Stimulated activated effector memory CD8-positive, alpha-beta T cell treated with anti-CD3 and anti-CD28 coated beads, Interleukin-12 subunit alpha, Interleukin-12 subunit beta, amount 100 ng/mL, for 72 hours (primary cell): ENCODE results near the gene HIPK1.
A peak's percentile ranks its signal among the peaks of the same experiment; 100 is the strongest.

Experiments
- ATAC-seq: fragments of 150-1000 bp; cut with Tn5 transposase; 2 replicates; pipeline ENCODE4 v1.10.0; 2021
- DNase-seq, 2 donors: peaks; one replicate each; pipeline ENCODE4 v3.0.0; 2021 to 2022; ENCODE audit warnings: low spot score in 2 of 2
- H3K27ac Mint-ChIP-seq: one replicate; pipeline ENCODE4 v1.8.0; 2022; ENCODE audit warnings: mild to moderate bottlenecking, mixed read lengths
- H3K36me3 Mint-ChIP-seq: one replicate; pipeline ENCODE4 v1.8.0; 2022; ENCODE audit warnings: mild to moderate bottlenecking, mixed read lengths
- H3K4me1 Mint-ChIP-seq: one replicate; pipeline ENCODE4 v1.8.0; 2022; ENCODE audit warnings: mixed read lengths
- H3K4me3 Mint-ChIP-seq: one replicate; pipeline ENCODE4 v1.8.0; 2022; ENCODE audit warnings: mild to moderate bottlenecking, mixed read lengths
- H3K9me3 Mint-ChIP-seq: one replicate; pipeline ENCODE4 v1.8.0; 2022; ENCODE audit warnings: mixed read lengths

The HIPK1 gene

GRCh38 chr1:113928941-113929749 is at the start of gene HIPK1:
TSS of gene HIPK1 (plus strand) at chr1:113929324.
- Mint-ChIP-seq H3K4me1 (peaks cover 51% of the 10 kb centered on the region), H3K4me3 (peak within 1 kb of the TSS; percentile 91), H3K27ac (peak within 1 kb of the TSS; percentile 97), H3K9me3 (no peaks in the 10 kb centered on the region), H3K36me3 (peaks cover 33% of the 10 kb centered on the region)
- DNase-seq: peak; percentile 81 to 96
- ATAC-seq: peak; percentile 83

GRCh38 chr1:113879739-113880038 is 49.4 kb upstream of the HIPK1 start:
- H3K27ac Mint-ChIP-seq: peak overlapping the region; percentile 90

GRCh38 chr1:113881661-113882060 is 47.5 kb upstream of the HIPK1 start:
- H3K9me3 Mint-ChIP-seq: no peaks in the 10 kb centered on the region
- H3K4me3 Mint-ChIP-seq: no peak overlapping the region
- peak overlapping the region; percentile 90 for H3K27ac Mint-ChIP-seq
- no peaks in the 10 kb centered on the region for H3K36me3 Mint-ChIP-seq
- H3K4me1 Mint-ChIP-seq: peaks cover 24% of the 10 kb centered on the region
- DNase-seq (no peak), ATAC-seq (no peak)

More at GRCh38 chr1:113879739-113880038, 49.4 kb upstream of the HIPK1 start:
- Mint-ChIP-seq H3K4me1 (peaks cover 42% of the 10 kb centered on the region), H3K9me3 (no peaks in the 10 kb centered on the region), H3K4me3 (peak overlapping the region; percentile 51), H3K36me3 (no peaks in the 10 kb centered on the region)
- DNase-seq: no peak
- no peak for ATAC-seq

GRCh38 chr1:113886417-113887401 is 42.4 kb upstream of the HIPK1 start:
- peaks cover 6% of the 10 kb centered on the region for H3K36me3 Mint-ChIP-seq
- H3K4me1 Mint-ChIP-seq: peaks cover 7% of the 10 kb centered on the region
- no peak for DNase-seq
- no peak overlapping the region for H3K27ac Mint-ChIP-seq
- no peak for ATAC-seq
- no peak overlapping the region for H3K4me3 Mint-ChIP-seq
- H3K9me3 Mint-ChIP-seq: no peaks in the 10 kb centered on the region

GRCh38 chr1:113887402-113888175 is 41.5 kb upstream of the HIPK1 start, which contains the start of gene BCL2L15:
TSS of gene BCL2L15 (minus strand) at chr1:113887581. CDS start at chr1:113887375, 206 bp downstream.
- H3K4me3 Mint-ChIP-seq: no peak within 1 kb of the TSS

GRCh38 chr1:113890816-113891215 is 38.3 kb upstream of the HIPK1 start:
- ATAC-seq: no peak
- peaks cover 26% of the 10 kb centered on the region for H3K36me3 Mint-ChIP-seq
- peak overlapping the region; percentile 3 for H3K27ac Mint-ChIP-seq

More at GRCh38 chr1:113887402-113888175, 41.5 kb upstream of the HIPK1 start, which contains the start of gene BCL2L15:
- DNase-seq (no peak), ATAC-seq (no peak)
- peaks cover 6% of the 10 kb centered on the region for H3K36me3 Mint-ChIP-seq
- no peak within 1 kb of the TSS for H3K27ac Mint-ChIP-seq
- H3K4me1 Mint-ChIP-seq: peaks cover 5% of the 10 kb centered on the region
- no peaks in the 10 kb centered on the region for H3K9me3 Mint-ChIP-seq

GRCh38 chr1:113891631-113892220 is 37.4 kb upstream of the HIPK1 start:
- DNase-seq (no peak), ATAC-seq (no peak)
- Mint-ChIP-seq H3K27ac (no peak overlapping the region), H3K4me3 (no peak overlapping the region), H3K36me3 (peaks cover 35% of the 10 kb centered on the region), H3K4me1 (peaks cover 5% of the 10 kb centered on the region), H3K9me3 (no peaks in the 10 kb centered on the region)

More at GRCh38 chr1:113890816-113891215, 38.3 kb upstream of the HIPK1 start:
- Mint-ChIP-seq H3K4me1 (peaks cover 5% of the 10 kb centered on the region), H3K4me3 (no peak overlapping the region), H3K9me3 (no peaks in the 10 kb centered on the region)
- DNase-seq: no peak

GRCh38 chr1:113893267-113893666 is 35.9 kb upstream of the HIPK1 start:
- DNase-seq (no peak), ATAC-seq (no peak)
- Mint-ChIP-seq H3K4me1 (peaks cover 11% of the 10 kb centered on the region), H3K9me3 (no peaks in the 10 kb centered on the region), H3K36me3 (peaks cover 50% of the 10 kb centered on the region), H3K4me3 (no peak overlapping the region), H3K27ac (peak overlapping the region; percentile 3)

GRCh38 chr1:113895098-113895497 is 34.0 kb upstream of the HIPK1 start:
- H3K27ac Mint-ChIP-seq: no peak overlapping the region

GRCh38 chr1:113895961-113896360 is 33.2 kb upstream of the HIPK1 start:
- no peak for DNase-seq
- H3K9me3 Mint-ChIP-seq: no peaks in the 10 kb centered on the region
- peaks cover 71% of the 10 kb centered on the region for H3K36me3 Mint-ChIP-seq
- ATAC-seq: no peak
- no peak overlapping the region for H3K4me3 Mint-ChIP-seq
- peaks cover 32% of the 10 kb centered on the region for H3K4me1 Mint-ChIP-seq
- peak overlapping the region; percentile 54 for H3K27ac Mint-ChIP-seq

More at GRCh38 chr1:113895098-113895497, 34.0 kb upstream of the HIPK1 start:
- H3K4me3 Mint-ChIP-seq: no peak overlapping the region
- H3K4me1 Mint-ChIP-seq: peaks cover 29% of the 10 kb centered on the region
- DNase-seq (no peak), ATAC-seq (no peak)
- H3K36me3 Mint-ChIP-seq: peaks cover 69% of the 10 kb centered on the region
- H3K9me3 Mint-ChIP-seq: no peaks in the 10 kb centered on the region

GRCh38 chr1:113898241-113898814 is 30.8 kb upstream of the HIPK1 start:
- H3K4me1 Mint-ChIP-seq: peaks cover 55% of the 10 kb centered on the region

GRCh38 chr1:113899111-113899510 is 30.0 kb upstream of the HIPK1 start:
- Mint-ChIP-seq H3K4me3 (no peak overlapping the region), H3K9me3 (no peaks in the 10 kb centered on the region), H3K36me3 (peaks cover 93% of the 10 kb centered on the region), H3K27ac (peak overlapping the region; percentile 77), H3K4me1 (peaks cover 61% of the 10 kb centered on the region)
- ATAC-seq: no peak
- DNase-seq: no peak

More at GRCh38 chr1:113898241-113898814, 30.8 kb upstream of the HIPK1 start:
- DNase-seq (no peak), ATAC-seq (peak; percentile 58)
- Mint-ChIP-seq H3K4me3 (no peak overlapping the region), H3K36me3 (peaks cover 95% of the 10 kb centered on the region), H3K9me3 (no peaks in the 10 kb centered on the region), H3K27ac (peak overlapping the region; percentile 77)

- Mint-ChIP-seq H3K9me3 (no peaks in the 10 kb centered on the region), H3K4me1 (peaks cover 66% of the 10 kb centered on the region), H3K4me3 (peak overlapping the region; percentile 99), H3K27ac (peak overlapping the region; percentile 60), H3K36me3 (peaks cover 86% of the 10 kb centered on the region)
- ATAC-seq (no peak), DNase-seq (no peak)
Measured at GRCh38 chr1:113901191-113901590, 27.9 kb upstream of the HIPK1 start.
